ENCODE data around the gene BOD1L1.

DNA sequence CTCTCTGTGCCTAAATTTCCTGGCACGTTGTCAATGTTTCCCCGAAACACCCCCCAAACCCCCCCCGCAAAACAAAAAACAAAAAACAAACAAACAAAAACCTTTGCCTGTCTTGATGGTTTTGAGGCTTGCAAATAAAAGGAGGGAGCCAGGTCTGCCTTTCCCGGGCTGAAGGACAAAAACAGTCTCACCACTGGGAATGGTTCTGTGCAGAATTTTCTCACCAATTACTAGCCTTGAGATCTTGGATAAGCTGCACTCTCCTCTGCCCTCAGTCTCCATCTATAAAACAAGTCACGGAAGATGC, 98.8 kb downstream of the BOD1L1 start:
- TF ChIP-seq, protein P1, sequence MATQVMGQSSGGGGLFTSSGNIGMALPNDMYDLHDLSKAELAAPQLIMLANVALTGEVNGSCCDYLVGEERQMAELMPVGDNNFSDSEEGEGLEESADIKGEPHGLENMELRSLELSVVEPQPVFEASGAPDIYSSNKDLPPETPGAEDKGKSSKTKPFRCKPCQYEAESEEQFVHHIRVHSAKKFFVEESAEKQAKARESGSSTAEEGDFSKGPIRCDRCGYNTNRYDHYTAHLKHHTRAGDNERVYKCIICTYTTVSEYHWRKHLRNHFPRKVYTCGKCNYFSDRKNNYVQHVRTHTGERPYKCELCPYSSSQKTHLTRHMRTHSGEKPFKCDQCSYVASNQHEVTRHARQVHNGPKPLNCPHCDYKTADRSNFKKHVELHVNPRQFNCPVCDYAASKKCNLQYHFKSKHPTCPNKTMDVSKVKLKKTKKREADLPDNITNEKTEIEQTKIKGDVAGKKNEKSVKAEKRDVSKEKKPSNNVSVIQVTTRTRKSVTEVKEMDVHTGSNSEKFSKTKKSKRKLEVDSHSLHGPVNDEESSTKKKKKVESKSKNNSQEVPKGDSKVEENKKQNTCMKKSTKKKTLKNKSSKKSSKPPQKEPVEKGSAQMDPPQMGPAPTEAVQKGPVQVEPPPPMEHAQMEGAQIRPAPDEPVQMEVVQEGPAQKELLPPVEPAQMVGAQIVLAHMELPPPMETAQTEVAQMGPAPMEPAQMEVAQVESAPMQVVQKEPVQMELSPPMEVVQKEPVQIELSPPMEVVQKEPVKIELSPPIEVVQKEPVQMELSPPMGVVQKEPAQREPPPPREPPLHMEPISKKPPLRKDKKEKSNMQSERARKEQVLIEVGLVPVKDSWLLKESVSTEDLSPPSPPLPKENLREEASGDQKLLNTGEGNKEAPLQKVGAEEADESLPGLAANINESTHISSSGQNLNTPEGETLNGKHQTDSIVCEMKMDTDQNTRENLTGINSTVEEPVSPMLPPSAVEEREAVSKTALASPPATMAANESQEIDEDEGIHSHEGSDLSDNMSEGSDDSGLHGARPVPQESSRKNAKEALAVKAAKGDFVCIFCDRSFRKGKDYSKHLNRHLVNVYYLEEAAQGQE (IDR thresholded peaks at IDR 0.05; ENCODE audit: low read depth) = no peak
- TF ChIP-seq CREB1 (IDR thresholded peaks at IDR 0.05; ENCODE audit: low read depth) (no peak), EP300 (IDR thresholded peaks at IDR 0.05; ENCODE audit: borderline replicate concordance) (no peak), YY1 (IDR thresholded peaks at IDR 0.05; ENCODE audit: low read depth) (no peak), TAF1 (IDR thresholded peaks at IDR 0.05; ENCODE audit: low read depth) (no peak), TCF12 (IDR thresholded peaks at IDR 0.05; ENCODE audit: low read depth) (no peak), CEBPB (IDR thresholded peaks at IDR 0.05) (no peak), ZBTB7A (IDR thresholded peaks at IDR 0.05; ENCODE audit: low read depth) (no peak), RAD21 (IDR thresholded peaks at IDR 0.05; ENCODE audit: low read depth) (no peak), EGR1 (IDR thresholded peaks at IDR 0.05) (no peak), NFIC (IDR thresholded peaks at IDR 0.05) (no peak)
